Dermis microvascular lymphatic vessel endothelial cell (primary cell): ENCODE data around the gene BNIP1. TPM values are rescaled to one million over a fixed set of nuclear protein-coding genes. Genes with fewer than 3 reads are reported as not detected.

ENCODE experiments used
- DNase-seq, 2 donors: peaks; one replicate each; pipeline versions ENCODE4 v3.0.0 to v3.0.0-alpha.2; 2010; ENCODE audit warnings: low read depth in 2 of 2
- total RNA-seq: library from RNA; depleted of rRNA; stranded (reverse); fragments of >200 nt; gene quantifications from 2 replicates; pipeline ENCODE4 v1.2.1, GENCODE V29; 2014

BNIP1 gene
- total RNA-seq, 1 donor from 2014 or later, result 13.7 TPM

DNA sequence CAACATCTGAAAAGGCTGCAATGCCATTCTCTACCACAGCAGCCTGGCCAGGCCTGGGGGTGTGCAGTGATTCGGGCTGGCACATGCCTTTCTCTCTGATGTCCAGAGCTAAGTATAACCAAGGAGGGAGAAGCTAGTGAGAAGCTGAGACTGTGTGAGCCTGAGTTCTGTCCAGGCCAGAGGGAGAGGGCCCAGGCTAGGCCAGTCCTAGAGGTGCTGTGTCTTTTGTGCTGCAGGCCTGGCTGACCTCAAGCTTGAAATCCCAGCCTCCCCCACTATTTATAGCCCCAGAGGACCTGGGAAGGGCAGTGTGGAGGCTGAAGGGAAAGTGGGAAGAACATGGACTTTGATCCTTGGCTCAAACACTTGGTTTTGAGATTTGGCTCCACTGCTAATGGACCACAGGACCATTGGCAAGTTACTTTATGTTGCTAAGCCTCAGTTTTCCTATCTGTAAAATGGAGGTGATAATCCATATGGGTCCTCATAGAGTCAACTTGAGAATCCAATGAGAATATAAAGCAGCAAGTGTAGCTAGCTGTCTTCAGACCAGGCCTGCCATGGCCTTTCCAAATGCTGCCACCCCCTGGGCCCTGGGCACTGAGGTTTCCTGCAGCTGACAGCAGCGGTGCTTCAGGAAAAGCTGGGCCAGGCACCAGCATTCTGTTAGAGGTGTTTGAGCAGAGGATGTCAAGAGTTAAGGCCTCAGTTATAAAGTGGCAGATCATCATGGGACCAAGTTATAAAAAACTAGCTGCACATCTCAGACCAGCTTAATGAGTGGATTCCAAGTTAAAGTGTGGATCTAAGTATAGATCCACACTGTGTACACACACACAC, 21.1 kb downstream of the BNIP1 start:
- no peak for DNase-seq

DNA sequence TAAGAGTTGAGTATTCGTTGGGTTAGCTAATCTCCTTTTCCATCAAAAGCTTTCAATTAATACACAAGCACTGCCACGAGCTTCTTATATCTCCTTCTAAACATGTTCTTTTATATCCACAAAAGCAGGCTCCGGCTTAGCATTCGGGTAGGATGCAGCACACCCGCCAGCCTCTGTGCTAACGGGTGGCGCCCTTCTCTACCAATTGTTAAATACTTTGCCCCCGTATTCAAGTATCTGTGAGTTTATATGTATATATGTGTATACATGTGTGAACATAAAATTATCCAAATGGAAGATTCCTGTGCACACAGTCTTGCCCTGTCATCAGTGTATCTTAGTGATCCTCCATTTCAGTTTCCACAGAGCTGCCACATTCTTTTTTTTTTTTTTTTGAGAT, 27.8 kb downstream of the BNIP1 start:
- no peak for DNase-seq

DNA sequence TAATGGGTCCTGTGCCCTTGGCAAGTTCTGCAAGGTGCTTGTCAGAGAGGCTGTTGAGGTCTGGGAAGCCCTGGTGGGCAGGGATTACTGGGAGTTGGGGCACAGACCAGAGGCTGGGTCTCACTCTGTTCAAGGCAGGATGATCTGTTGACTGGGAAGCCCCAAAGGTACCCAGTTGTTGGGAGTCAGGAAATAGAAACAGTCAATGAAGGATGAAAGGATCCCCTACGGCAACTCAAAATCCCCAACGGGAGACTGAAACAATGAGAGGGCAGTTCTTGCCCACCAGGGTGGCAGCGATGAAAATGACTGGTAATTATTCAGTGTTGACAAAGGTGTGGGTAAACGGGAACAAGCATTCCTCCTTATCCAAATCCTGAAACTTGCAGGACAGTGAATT, 31.2 kb downstream of the BNIP1 start:
- DNase-seq, result no peak

DNA sequence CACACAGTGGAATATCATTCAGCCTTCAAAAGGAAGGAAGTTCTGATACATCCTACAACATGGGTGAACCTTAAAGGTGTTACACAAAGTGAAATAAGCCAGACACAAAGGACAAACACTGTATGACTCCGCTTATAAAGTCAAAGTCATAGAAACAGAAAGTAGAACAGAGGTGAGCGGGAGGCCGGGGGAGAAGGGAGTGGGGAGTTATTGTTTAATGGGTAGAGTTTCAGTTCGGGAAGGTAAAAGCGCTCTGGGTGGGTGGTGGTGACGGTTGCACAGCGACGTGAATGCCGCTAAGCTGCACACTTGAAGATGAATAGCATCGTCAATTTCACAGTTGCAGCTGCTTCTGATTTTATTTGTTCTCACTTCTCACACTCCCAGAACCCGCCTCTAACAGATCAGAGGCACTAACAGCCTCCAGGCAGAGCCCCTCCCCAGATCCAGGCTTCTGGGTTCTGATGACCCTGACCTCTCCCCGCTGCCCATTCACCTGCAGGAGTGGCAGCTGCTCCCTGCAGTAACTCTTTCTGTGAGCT, 34.1 kb downstream of the BNIP1 start:
- no peak for DNase-seq

DNA sequence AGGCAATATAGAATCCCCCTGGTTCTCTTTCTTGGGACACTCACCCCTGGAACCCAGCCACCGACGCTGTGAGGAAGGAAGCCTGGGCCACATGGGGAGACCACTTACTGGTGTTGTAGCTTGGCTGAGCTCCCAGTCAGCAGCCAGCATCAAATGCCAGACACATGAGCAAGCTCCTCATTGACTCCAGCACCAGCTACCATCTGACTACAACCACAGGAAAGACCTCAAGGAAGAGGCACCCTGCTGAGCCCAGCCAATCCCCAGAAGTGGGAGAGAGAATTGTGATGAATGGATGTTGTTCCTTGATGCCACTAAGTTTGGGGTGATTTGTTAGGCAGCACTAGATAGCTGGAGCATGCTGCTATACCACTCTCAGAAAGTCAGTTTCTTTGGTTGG, 36.0 kb downstream of the BNIP1 start:
- no peak for DNase-seq

DNA sequence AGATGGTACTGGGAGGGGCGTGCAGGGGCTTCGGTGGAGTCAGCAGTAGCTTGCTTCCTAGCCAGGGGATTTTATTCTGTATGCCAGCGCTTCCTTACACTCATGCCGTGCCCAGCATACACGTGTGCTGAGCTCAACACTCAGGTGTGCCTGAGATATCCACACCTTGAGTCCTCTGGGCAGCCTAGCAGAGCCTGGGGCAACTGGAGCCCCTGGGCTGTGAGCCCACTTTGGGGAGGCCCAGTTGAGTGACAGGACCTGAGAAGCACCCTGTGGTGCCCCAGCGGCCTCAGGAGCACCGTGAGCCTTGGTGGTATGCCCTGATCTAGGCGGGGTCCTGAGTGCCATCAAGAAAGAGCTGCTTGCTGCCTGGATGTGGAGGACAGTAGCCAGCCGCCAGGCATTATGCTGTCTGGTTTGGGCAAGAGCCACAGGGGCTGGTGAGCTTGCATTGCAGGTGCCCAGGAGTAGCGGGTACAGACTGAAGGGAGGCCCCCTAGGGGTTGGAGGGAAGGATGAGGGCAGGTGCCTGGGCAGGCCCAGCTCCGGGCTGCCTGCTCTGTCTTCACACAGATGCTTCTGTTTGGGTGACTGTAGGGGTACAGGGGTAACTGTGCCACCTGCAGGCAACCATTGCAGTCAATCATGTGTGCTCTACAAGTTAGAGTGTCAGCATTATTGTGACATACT, 42.9 kb downstream of the BNIP1 start:
- DNase-seq, result no peak

DNA sequence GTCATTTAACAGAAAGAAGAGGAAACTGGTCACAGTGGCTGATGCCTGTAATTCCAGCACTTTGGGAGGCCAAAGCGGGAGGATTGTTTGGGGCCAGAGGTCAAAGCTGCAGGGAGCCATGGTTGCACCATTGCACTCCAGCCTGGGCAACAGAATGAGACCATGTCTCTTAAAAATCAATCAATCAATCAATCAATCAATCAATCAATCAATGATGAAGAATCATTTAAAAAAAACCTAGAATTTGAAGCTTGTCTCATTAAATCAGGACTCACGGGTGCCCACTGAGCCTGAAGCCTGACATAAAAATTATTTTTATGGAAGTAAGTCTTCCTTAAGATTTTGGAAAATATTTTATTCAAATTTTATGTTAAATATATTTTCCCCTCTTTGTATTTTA, 43.9 kb downstream of the BNIP1 start:
- DNase-seq, result no peak

DNA sequence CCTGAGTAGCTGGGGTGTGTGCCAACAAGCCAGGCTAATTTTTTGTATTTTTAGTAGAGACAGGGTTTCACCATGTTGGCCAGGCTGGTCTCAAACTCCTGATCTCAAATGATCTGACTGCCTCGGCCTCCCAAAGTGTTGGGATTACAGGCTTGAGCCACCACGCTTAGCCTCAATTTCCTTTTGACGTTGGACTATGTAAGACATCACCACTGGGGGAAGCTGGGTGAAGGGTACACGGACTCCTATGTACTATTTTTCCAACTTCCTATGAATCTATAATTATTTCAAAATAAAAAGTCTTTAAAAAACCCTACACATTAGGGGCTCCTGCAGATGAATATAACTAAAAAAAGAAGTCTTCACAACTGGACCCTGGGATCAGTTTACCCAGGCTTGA, 46.7 kb downstream of the BNIP1 start:
- no peak for DNase-seq

DNA sequence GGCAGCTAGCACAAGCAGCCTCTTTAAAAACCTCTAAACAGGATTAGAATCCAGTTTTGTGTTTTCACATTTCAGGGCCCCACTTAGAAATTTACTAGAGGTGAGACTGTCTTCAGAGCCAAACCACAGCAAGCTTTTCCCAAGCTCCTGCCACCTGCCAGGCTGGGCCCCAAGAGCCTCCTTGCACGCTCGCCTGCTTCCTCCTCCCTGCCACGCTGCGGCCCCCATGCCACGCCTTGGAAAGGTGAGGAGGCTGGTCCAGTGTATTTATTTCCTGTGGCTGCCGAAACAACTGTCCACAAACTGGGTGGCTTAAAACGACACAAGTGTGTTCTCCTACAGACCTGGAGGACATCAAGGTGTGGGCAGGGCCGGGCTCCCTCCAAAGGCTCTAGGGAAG, 47.2 kb downstream of the BNIP1 start:
- no peak for DNase-seq

DNA sequence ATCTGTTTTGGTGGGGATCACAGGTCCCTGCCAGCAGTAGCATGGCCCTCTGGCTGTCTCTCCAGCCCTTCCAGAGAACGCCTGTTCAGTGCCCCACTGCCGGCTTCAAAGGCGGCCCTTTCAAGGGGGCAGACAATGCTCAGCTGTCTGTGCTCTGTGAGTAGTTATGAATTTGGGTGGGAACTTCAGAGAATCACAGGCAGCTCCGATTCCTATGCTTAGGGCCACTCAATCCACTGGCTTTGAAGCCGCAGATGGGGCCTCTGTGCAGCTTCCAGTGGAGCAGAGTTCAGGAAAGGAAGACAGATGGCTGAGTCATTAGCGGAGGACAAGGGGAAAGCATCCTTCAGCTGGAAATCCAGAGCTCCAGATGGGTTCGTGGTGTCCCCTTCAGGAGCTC, 48.2 kb downstream of the BNIP1 start:
- no peak for DNase-seq

DNA sequence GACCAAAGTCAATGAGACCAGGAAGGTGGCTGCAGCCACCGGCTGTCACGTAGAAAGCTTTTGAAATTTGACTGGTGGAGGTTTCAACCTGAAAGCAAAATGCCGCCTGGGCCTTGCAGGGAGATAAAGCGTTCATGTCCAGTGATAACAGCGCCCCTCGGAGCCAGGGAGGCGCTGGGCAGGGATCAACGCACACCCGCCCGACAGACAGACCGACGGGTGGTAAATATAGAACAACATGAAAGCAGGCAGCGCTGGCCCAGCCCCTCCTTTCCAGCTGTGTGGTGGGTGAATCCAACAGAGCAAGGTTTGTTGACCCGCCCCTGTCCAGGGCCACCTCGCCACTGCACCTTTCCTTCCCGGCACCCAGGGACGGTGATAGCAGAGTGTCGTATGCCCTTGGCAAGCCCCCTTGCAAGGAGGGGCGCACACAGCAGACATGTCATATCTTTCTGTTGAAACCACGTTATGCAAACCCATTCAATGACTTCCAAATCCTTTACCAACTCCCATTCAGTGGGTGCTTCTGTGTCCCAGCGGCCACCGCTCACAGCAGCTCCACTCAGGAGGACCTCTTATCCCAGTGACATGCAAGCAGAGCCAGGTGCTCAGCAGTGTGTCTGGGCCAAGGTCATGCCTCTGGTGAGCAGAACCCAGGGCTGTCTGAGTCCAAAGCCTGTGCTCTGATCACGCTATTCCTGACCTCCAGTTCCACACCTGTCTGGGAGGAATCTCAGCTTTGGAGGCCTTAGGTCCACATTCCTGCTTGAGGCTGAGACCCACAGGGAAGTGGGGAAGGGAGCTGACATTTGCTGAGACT, 52.0 kb downstream of the BNIP1 start:
- no peak for DNase-seq

DNA sequence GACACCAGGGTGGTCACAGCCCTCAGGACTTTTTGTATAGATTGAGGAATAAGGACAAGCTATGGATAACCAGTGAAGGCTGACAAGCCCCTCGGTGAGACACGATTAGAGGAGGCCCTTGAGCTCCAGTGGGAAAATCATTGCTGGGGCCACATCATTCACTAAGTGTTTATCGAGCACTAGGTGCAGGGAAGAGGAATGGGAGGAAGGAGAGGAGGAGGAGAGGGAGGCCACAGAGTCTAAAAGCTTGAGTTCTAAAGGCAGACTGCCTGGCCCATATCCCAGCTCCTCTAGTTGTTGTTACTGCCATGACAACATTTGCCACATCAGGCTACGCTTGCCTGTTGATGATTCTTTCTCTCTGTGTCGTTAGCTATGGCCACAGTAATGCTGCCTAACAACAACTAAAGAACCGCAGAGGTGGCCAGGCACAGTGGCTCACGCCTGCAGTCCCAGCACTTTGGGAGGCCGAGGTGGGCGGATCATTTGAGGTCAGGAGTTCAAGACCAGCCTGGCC, 53.1 kb downstream of the BNIP1 start:
- no peak for DNase-seq

DNA sequence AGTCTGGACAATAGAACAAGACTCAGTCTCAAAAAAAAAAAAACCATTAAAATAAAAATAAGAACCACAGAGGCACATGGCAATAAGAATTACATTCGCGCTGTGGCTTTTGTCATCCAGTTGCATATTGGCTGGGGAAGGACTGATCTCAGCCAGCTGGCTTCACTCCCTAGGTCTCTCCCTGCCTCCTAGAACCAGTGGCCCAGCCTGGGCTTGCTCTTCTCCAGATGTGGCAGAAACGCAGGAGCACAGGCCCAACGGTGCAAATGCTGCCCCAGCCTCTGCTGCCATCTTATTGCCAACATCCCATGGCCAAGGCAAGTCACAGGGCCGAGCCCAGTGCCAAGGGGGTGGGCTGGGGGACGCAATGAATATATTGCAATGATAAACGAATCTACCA, 53.7 kb downstream of the BNIP1 start:
- DNase-seq, result no peak

DNA sequence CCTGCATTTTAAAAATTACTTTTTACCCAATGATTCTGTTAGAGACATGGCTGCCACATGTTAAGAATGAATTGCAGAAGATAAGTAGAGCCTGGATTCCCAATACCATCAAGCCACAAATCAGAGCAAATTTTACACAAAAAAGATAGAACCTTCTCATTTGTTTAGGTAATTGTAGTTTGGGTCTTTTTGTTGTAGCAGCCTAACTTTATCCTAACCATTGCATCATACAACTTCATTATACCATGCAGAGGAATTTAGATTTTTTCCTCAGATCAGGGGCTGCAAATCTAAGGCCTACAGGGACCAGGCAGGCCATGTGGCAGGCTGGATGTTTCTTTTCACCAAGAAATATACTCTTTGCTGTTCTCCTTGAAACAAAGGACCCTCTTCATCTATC, 56.0 kb downstream of the BNIP1 start:
- DNase-seq, result no peak

DNA sequence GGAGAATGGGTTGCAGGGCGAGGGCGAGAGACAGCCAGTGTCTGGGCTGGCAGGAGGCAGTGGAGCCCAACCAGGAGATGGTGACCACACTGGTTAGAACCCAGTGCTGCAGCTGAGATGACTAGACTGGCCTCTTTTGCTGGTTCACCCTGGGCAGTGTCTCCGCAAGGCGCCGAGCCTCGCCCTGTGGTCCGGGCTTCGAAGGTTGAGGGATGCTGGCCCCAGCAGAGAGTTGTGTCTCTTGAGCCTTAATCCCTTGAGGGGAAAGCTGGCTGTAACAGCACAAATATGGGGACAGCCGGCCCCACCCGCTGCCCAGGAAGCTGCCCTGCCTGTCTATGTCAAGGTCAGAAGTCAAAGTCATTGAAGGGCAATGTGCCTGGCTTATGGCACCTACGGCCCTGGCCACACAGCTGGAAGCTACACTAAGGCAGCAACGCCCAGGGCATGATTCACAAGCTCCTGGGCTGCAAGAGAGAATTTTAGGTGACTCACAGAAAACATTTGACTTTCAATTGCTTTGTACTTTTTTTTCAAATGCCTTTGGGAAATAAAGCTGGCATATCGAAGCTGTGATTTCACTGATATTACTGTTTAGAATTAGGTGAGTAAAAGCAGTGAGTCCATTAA, 57.4 kb downstream of the BNIP1 start:
- DNase-seq, result peak in 1 of 2 donors; percentile 26

DNA sequence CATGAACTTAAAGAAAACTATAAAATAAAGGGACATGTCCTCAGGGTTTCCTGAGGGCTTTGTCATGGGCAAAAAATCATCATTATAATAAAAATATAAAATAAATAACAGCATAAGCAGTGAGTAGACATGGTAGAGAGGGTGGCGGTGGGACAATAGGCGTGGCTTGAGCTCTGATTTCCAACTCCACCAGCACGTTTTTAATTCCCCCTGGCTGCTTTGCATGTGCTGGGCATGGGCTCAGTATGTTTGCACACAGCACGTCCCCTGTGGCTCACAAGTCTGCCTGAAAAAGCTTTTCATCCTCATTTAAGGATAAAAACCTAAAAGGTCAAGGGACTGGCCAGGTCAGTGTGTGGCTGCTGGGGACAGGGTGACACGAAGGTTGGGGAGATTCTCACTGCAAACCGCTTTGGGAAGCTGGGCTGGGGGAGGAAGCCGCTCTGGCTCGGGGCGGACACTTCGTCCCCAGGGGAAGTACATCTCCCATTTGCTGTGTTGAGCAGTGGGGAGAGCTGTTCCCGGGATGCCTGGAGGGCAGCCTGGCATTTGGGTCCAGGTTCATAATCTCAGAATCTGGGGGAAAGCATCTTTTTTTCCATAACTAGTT, 58.0 kb downstream of the BNIP1 start:
- no peak for DNase-seq

DNA sequence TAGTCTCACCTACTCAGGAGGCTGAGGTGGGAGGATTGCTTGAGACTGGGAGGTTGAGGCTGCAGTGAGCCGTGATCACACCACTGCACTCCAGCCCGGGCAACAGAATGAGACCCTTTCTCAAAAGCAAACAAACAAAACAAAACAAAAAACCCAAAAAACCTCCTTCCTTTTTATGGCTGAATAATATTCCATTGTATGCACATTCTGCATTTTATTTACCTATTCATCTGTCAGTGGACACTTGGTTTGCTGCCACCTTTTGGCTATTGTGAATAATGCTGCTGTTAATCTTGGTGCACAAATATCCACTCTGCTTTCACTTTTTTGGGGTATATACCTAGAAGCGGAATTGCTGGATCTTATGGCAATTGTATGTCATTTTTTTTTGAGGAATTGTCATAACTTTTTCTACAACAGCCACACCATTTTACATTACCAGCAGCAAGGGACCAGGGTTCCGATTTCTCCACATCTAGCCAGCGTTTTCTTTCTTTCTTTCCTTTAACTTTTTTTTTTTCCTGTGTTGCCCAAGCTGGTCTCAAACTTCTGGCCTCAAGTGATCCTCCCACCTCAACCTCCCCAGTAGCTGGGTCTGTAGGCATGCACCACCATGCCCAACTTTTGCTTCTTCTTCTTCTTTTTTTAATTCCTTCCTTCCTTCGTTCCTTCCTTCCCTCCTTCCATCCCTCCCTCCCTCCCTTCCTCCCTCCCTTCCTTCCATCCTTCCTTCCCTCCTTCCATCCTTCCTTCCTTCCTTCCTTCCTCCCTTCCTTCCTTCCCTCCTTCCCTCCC, 60.1 kb downstream of the BNIP1 start:
- peak; percentile 24 to 47 for DNase-seq

DNA sequence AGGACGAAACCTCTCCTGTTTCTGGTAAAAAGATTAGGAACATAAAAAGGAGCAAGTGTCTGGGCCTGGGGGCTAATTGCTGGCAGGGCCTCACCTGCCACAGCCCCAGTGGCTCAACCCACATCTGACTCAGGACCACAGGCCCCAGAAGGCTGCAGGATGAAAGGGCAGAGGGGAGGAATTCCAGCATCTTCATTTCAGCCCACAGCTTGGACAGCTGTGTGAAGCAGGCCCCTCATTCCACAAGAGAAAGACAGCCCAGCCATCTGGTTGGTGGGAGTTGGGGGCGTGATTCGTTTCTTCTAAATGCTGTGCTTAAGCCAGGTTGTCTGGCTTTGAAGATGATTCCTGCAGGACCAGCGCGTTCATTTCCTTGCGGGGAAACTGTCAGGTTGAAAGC, 61.6 kb downstream of the BNIP1 start:
- no peak for DNase-seq

DNA sequence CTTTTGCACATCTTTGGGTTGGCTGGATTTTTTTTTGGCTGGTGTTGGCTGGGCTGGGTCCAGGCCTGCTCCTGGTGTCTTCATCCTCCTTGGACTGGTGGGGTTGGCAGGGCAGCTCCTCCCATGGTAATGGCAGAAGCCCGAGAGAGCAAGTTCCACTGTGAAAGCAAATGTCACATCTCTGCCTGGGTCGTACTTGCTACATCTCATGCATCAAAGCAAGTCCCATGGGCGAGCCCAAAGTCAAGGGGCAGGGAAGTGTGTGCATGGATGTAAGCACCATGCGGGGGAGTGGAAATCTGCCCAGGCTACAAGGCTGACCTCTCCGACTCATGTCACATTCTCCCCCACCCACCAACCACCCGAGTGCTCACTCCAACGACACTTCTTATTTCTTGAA, 64.0 kb downstream of the BNIP1 start:
- no peak for DNase-seq

DNA sequence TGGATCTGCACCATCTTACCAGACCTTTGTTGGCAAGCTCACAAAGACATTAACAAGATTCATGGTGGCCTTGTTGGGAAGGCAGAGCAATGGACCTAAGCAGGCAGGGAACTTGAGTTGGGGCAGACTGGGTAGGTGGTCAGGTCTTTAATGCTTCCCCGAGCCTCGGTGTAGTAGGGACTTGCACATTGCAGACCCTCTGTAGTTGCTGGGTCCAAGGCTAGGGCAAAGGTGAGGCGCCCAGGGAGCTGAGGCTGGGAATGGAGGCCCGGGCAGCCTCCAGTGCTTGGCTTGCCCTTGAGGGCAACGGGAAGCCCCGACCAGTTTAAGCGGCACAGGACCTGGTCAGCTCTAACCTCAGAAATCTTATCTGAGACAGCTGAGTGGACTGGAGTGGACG, 66.5 kb downstream of the BNIP1 start:
- no peak for DNase-seq
